Measurements from ENCODE around the gene BMS1.

DNA sequence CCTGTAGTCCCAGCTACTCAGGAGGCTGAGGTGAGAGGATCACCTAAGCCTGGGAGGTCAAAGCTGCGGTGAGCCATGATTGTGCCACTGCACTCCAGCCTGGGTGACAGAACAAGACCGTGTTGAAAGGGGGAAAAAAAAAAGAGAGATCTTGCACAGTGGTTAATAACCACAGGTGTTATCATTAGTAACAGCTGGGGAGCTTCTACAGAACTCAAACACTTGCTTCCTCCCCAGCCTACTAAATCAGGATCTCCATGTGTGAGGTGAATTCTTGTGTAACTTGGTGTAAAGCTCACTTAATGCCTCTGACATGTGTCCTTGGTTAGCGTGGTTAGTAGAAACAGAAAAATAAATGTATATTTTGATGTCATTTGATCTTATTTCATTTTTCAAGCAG lies 43.9 kb upstream of the BMS1 start:
- no peak for TF ChIP-seq TARDBP (IDR thresholded peaks at IDR 0.05)
- TF ChIP-seq BHLHE40 (IDR thresholded peaks at IDR 0.05; ENCODE audit: borderline replicate concordance), result no peak

All from HEK293T (cell line).